Skeletal muscle tissue (tissue), 4 donors: ENCODE measurements around the gene SDK1. TPM values are rescaled to one million over a fixed set of nuclear protein-coding genes. Genes with fewer than 3 reads are reported as not detected.

Experiments used
- H3K27ac ChIP-seq: one replicate; pipeline ENCODE4 v1.7.0; 2013; ENCODE audit warnings: mild to moderate bottlenecking, low read depth, low read length, inconsistent platforms
- H3K27me3 ChIP-seq, 3 donors: one replicate each; pipeline ENCODE4 v1.7.0; 2013; ENCODE audit warnings: low read length in 3 of 3; ENCODE audit not compliant: control insufficient read depth in 3 of 3, insufficient read depth in 3 of 3
- H3K36me3 ChIP-seq, 3 donors: one replicate each; pipeline ENCODE4 v1.7.0; 2013; ENCODE audit warnings: low read length in 3 of 3; ENCODE audit not compliant: control insufficient read depth in 3 of 3, insufficient read depth in 3 of 3
- H3K4me1 ChIP-seq, 3 donors: one replicate each; pipeline ENCODE4 v1.7.0; 2013; ENCODE audit warnings: low read length in 3 of 3, mild to moderate bottlenecking in 3 of 3; ENCODE audit not compliant: control insufficient read depth in 3 of 3, insufficient read depth in 3 of 3
- H3K4me3 ChIP-seq, 3 donors: one replicate each; pipeline ENCODE4 v1.7.0; 2013; ENCODE audit warnings: low read length in 3 of 3
- H3K9ac ChIP-seq, 3 donors: one replicate each; pipeline ENCODE4 v1.7.0; 2013; ENCODE audit warnings: low read length in 3 of 3, mild to moderate bottlenecking in 3 of 3, moderate library complexity in 2 of 3, low read depth in 1 of 3
- H3K9me3 ChIP-seq, 3 donors: one replicate each; pipeline ENCODE4 v1.7.0; 2013; ENCODE audit warnings: low read length in 3 of 3; ENCODE audit not compliant: control insufficient read depth in 3 of 3
- total RNA-seq: library from RNA; depleted of rRNA; stranded (reverse); fragments of >200 nt; gene quantifications from one replicate; pipeline ENCODE4 v1.2.3, GENCODE V29; 2014
- donor health status: Osteomylitis.

SDK1 gene
- total RNA-seq, 1 donor from 2014 or later = 3.7 TPM

DNA sequence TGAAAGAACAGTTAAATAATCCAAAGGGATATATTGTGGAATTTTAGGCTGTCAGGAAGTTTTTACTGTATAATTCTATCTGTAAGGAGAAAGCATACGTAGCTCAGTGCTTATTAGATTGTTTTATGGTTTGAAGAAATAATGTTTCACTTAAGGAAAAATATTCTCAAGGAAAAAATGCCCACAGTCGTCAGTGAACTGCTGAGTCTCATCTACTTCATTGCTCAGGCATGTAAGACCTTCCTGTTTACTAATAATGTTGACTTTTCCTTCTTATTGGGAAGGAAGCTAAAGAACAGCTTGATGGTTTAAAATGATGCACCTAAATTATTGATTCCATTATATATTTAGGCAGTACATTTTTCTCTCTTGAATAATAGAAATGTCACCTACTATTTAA, 304.2 kb downstream of the SDK1 start:
- Histone ChIP-seq H3K9me3 (no peaks in the 10 kb centered on the region), H3K27ac (no peak overlapping the region), H3K36me3 (no peaks in the 10 kb centered on the region), H3K9ac (no peak overlapping the region), H3K4me3 (no peak overlapping the region), H3K4me1 (no peaks in the 10 kb centered on the region), H3K27me3 (no peaks in the 10 kb centered on the region)

DNA sequence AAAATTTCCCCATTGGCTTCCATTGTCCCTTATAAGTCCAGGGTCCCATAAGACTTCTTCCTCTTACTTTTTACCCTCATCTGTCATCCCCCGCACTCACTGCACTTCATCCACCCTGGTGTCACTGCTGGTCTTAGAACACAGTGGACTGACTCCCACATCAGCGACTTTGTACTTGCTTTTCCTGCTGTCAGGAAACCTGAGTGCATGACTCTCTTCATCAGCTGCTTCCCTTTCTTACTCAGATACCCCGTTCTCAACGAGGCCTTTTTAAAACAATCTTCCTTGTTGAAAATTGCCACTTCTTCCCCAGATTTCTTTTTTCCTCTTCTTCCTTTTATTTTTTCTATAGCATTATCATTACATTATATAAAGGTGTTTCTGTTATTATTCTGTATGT, 305.4 kb downstream of the SDK1 start:
- H3K4me1 ChIP-seq = no peaks in the 10 kb centered on the region
- no peak overlapping the region for H3K27ac ChIP-seq
- H3K36me3 ChIP-seq = no peaks in the 10 kb centered on the region
- no peak overlapping the region for H3K4me3 ChIP-seq
- no peaks in the 10 kb centered on the region for H3K9me3 ChIP-seq
- no peaks in the 10 kb centered on the region for H3K27me3 ChIP-seq
- no peak overlapping the region for H3K9ac ChIP-seq

DNA sequence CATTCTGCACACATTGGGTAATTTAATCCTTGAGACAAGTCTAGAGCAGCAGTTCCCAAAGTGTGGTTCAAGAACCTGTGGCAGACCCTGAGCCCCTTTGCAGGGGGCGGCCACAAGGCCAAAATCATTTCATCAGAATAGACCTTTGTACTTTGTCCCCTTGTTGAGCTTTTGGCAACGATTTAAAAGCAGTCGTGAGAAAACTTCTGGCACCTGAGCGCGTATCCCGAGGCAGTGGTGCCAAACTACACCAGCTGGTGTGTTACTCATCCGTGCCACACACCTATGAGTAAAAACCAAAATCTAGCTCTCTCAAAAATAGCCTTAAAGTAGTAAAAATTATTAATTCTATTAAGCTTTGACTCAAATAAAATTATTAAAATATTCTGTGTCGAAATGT, 306.8 kb downstream of the SDK1 start:
- Histone ChIP-seq H3K27me3 (no peaks in the 10 kb centered on the region), H3K9me3 (no peaks in the 10 kb centered on the region), H3K27ac (no peak overlapping the region), H3K9ac (no peak overlapping the region), H3K4me1 (no peaks in the 10 kb centered on the region), H3K36me3 (no peaks in the 10 kb centered on the region), H3K4me3 (no peak overlapping the region)

DNA sequence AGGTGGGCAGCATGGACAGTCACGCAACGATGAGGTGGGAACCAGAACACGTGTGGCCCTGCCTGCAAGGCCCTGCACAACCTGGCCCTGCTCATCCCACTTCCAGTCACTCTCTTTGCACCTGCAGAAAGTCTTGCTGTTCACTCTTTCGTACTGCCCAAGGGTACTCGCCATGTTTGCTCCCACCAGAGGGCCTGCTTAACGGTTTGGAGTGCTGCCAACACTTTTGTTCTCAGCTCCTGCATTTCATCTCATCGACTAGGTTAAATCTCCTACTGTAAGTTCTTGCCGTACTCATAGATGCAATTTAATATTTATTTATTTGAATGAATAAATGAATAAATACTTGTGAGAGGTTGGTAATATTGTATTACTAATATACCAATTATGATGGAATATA, 315.3 kb downstream of the SDK1 start:
- Histone ChIP-seq H3K27ac (no peak overlapping the region), H3K27me3 (no peaks in the 10 kb centered on the region), H3K9me3 (no peaks in the 10 kb centered on the region), H3K4me3 (no peak overlapping the region), H3K9ac (no peak overlapping the region), H3K4me1 (no peaks in the 10 kb centered on the region), H3K36me3 (no peaks in the 10 kb centered on the region)

DNA sequence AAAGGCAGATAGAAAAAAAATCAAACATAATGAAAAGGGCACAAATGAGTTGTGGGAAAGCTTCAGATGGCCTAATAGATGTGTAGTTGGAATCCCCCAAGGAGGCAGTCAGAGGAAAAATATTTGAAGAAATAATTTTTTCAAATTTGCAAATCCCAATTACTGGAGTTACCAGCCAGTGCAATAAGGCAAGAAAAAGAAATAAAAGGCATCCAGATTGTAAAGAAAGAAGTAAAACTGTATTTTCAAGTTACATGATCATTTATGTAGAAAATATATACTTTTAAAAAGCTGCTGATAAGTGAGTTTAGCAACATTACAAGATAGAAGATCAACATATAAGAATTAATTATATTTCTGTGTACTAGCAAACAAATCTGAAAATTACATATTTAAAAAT, 329.0 kb downstream of the SDK1 start:
- H3K27me3 ChIP-seq = no peaks in the 10 kb centered on the region
- peaks cover 0 to 4% (median 3%) of the 10 kb centered on the region in 3 donors for H3K9me3 ChIP-seq

DNA sequence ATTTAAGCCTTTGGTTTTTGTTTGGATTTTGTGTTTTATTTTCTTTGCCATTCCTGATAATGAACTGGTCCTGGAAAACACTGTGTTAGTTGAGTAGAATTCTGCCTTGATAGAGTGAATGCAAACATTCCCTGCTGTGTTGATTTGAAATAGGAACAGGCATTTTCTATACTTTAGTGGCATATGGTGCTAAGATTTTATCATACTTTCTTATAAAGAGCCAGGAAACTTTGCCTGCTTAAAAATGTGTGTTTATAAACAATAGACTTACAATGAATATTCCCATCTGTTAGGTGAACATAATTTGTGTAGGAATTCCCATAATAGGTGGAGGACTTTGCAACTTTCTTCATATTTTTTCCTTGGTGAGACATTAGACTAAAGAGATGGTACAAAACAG, 333.3 kb downstream of the SDK1 start:
- Histone ChIP-seq H3K9me3 (peaks cover 0 to 3% (median 3%) of the 10 kb centered on the region in 3 donors), H3K4me3 (no peak overlapping the region), H3K27me3 (no peaks in the 10 kb centered on the region), H3K27ac (no peak overlapping the region), H3K9ac (no peak overlapping the region), H3K4me1 (no peaks in the 10 kb centered on the region), H3K36me3 (no peaks in the 10 kb centered on the region)

More for the DNA sequence above, 329.0 kb downstream of the SDK1 start:
- Histone ChIP-seq H3K4me1 (no peaks in the 10 kb centered on the region), H3K4me3 (no peak overlapping the region), H3K27ac (no peak overlapping the region), H3K36me3 (no peaks in the 10 kb centered on the region), H3K9ac (no peak overlapping the region)

DNA sequence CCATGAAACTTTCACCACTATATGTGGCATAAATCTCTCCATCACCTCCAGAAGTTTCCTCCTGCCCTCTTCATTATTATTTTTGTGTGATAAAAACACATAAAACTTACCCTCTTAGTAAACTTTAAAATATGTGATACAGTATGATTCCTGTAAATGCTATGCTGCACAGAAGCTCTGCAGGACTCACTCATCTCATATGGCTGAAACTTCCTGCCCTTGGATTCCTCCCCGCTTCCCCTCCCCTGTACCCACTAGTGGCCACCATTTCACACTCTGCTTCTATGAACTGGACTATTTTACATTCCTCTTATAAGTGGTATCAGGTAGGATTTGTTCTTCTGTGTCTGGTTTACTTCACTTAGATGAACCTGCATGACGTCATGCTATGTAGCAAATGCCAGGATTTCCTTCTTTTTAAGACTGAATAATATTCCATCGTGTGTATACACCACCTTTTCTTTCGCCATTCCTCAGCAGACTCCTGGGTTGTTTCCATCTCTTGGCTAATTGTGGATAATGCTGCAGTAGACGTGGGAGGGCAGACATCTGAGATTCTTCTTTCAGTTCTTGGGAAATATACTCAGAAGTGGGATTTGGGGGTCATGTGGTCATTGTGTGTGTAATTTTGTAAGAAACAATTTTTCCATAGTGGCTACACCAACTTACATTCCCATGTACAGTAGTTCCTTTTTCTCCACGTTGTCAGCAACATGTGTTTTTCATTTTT, 335.2 kb downstream of the SDK1 start:
- Histone ChIP-seq H3K36me3 (no peaks in the 10 kb centered on the region), H3K27ac (no peak overlapping the region), H3K9me3 (no peaks in the 10 kb centered on the region), H3K4me3 (no peak overlapping the region), H3K4me1 (no peaks in the 10 kb centered on the region), H3K9ac (no peak overlapping the region), H3K27me3 (no peaks in the 10 kb centered on the region)

DNA sequence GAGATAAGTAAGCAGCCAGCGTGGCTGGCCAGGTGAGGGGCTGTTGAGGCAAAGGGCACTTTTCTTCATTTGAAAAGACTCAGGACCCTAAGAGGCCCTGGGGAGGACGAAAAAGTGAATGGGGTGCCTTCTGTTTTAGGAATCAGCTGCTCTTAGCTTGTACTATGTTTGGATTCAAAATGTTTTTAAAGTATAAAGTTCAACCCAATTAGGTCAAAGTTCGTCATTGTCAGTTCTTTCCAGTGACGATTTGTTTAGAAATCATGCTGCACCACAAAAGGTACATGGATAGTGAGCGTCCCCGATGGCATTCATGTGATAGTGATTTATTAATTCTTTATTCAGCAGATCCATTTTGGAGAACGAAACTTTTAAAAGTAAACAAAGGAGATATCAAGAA, 338.2 kb downstream of the SDK1 start:
- no peak overlapping the region for H3K27ac ChIP-seq
- no peaks in the 10 kb centered on the region for H3K4me1 ChIP-seq
- no peaks in the 10 kb centered on the region for H3K9me3 ChIP-seq
- no peaks in the 10 kb centered on the region for H3K27me3 ChIP-seq
- no peak overlapping the region for H3K4me3 ChIP-seq
- no peak overlapping the region for H3K9ac ChIP-seq
- no peaks in the 10 kb centered on the region for H3K36me3 ChIP-seq

DNA sequence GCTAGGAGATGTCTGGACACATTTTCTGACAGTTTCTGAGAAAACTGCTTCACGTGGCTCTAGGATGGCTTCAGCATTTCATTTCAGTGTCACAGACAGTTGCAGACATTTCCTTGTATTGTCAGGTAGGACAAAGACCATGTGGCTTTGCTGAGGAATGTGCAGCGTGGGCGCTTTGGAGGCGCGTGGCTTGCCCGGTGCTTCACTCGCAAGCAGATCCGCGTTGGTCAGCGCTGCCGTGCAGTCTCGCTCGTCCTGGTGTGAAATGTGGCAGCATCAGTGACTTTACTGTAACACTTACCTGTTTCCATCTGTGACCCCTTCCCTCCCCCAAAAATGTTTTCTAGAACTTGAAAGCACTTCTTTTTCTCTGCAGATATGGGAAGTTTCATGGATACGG, 340.5 kb downstream of the SDK1 start:
- Histone ChIP-seq H3K9me3 (no peaks in the 10 kb centered on the region), H3K4me1 (no peaks in the 10 kb centered on the region), H3K27me3 (no peaks in the 10 kb centered on the region), H3K27ac (no peak overlapping the region), H3K4me3 (no peak overlapping the region), H3K9ac (no peak overlapping the region), H3K36me3 (no peaks in the 10 kb centered on the region)

DNA sequence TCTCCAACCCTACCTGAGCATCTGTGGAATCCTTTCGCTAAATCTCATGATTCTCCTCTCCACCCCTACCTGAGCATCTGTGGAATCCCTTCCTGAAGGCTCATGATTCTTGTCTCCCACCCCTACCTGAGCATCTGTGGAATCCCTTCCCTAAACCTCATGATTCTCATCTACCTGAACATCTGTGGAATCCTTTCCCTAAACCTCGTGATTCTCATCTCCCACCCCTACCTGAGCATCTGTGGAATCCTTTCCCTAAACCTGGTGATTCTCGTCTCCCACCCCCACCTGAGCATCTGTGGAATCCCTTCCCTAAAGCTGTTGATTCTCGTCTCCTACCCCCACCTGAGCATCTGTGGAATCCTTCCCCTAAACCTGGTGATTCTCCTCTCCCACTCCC, 342.0 kb downstream of the SDK1 start:
- H3K4me1 ChIP-seq = no peaks in the 10 kb centered on the region
- H3K36me3 ChIP-seq = no peaks in the 10 kb centered on the region
- H3K9ac ChIP-seq = no peak overlapping the region
- no peak overlapping the region for H3K27ac ChIP-seq
- no peaks in the 10 kb centered on the region for H3K27me3 ChIP-seq
- no peaks in the 10 kb centered on the region for H3K9me3 ChIP-seq
- H3K4me3 ChIP-seq = no peak overlapping the region
